ENCODE data around the gene ZNF197. TPM values are rescaled to one million over a fixed set of nuclear protein-coding genes. Genes with fewer than 3 reads are reported as not detected.

The ZNF197 gene
- total RNA-seq, 1 experiment from 2014 or later, result 16.4 TPM

DNA sequence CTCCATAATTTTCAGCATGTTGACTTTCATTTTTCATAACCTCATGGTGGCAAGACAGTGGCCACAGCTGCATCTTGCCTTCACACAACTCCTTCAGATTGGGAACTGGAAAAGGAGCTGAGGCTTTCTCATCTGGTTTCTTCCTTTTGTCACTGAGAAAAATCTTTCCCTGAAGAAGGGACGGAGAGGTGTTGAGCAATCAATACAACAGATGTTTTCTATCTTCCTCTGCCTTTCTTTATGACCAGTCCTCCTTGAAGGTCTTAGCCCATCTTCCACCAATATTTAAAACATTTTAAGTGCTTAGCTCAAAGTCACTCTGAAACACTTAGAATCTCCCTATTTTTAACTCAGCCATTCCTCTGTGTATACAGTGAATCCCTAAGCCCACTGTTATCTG, 28.2 kb upstream of the ZNF197 start:
- TF ChIP-seq, protein P1, sequence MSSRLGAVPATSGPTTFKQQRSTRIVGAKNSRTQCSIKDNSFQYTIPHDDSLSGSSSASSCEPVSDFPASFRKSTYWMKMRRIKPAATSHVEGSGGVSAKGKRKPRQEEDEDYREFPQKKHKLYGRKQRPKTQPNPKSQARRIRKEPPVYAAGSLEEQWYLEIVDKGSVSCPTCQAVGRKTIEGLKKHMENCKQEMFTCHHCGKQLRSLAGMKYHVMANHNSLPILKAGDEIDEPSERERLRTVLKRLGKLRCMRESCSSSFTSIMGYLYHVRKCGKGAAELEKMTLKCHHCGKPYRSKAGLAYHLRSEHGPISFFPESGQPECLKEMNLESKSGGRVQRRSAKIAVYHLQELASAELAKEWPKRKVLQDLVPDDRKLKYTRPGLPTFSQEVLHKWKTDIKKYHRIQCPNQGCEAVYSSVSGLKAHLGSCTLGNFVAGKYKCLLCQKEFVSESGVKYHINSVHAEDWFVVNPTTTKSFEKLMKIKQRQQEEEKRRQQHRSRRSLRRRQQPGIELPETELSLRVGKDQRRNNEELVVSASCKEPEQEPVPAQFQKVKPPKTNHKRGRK (CRISPR knock-in tag; IDR thresholded peaks at IDR 0.05; ENCODE audit: borderline replicate concordance), result no peak
- no peak for TF ChIP-seq PRRX2 (CRISPR knock-in tag; IDR thresholded peaks at IDR 0.05)
- TF ChIP-seq TCF7 (CRISPR knock-in tag; IDR thresholded peaks at IDR 0.05; ENCODE audit: low read depth), result no peak
- TF ChIP-seq, protein P2, sequence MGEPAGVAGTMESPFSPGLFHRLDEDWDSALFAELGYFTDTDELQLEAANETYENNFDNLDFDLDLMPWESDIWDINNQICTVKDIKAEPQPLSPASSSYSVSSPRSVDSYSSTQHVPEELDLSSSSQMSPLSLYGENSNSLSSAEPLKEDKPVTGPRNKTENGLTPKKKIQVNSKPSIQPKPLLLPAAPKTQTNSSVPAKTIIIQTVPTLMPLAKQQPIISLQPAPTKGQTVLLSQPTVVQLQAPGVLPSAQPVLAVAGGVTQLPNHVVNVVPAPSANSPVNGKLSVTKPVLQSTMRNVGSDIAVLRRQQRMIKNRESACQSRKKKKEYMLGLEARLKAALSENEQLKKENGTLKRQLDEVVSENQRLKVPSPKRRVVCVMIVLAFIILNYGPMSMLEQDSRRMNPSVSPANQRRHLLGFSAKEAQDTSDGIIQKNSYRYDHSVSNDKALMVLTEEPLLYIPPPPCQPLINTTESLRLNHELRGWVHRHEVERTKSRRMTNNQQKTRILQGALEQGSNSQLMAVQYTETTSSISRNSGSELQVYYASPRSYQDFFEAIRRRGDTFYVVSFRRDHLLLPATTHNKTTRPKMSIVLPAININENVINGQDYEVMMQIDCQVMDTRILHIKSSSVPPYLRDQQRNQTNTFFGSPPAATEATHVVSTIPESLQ (CRISPR knock-in tag; IDR thresholded peaks at IDR 0.05), result no peak
- TF ChIP-seq JUN (CRISPR knock-in tag; IDR thresholded peaks at IDR 0.05), result no peak
- TF ChIP-seq, protein P3, sequence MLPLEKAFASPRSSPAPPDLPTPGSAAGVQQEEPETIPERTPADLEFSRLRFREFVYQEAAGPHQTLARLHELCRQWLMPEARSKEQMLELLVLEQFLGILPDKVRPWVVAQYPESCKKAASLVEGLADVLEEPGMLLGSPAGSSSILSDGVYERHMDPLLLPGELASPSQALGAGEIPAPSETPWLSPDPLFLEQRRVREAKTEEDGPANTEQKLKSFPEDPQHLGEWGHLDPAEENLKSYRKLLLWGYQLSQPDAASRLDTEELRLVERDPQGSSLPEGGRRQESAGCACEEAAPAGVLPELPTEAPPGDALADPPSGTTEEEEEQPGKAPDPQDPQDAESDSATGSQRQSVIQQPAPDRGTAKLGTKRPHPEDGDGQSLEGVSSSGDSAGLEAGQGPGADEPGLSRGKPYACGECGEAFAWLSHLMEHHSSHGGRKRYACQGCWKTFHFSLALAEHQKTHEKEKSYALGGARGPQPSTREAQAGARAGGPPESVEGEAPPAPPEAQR (CRISPR knock-in tag; IDR thresholded peaks at IDR 0.05), result no peak
- no peak for TF ChIP-seq ZNF121 (CRISPR knock-in tag; IDR thresholded peaks at IDR 0.05)
- TF ChIP-seq, protein P4, sequence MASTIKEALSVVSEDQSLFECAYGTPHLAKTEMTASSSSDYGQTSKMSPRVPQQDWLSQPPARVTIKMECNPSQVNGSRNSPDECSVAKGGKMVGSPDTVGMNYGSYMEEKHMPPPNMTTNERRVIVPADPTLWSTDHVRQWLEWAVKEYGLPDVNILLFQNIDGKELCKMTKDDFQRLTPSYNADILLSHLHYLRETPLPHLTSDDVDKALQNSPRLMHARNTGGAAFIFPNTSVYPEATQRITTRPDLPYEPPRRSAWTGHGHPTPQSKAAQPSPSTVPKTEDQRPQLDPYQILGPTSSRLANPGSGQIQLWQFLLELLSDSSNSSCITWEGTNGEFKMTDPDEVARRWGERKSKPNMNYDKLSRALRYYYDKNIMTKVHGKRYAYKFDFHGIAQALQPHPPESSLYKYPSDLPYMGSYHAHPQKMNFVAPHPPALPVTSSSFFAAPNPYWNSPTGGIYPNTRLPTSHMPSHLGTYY (CRISPR knock-in tag; IDR thresholded peaks at IDR 0.05), result no peak
- no peak overlapping the region for H3K4me3 Mint-ChIP-seq
- no peaks in the 10 kb centered on the region for H3K4me1 Mint-ChIP-seq
- H3K27me3 Mint-ChIP-seq (ENCODE audit: low read depth), result no peaks in the 10 kb centered on the region
- ChIA-PET POLR2A (no interaction called here), CTCF (no interaction called here)
- H3K27ac Mint-ChIP-seq, result no peak overlapping the region
- no peak for ATAC-seq
- H3K9me3 Mint-ChIP-seq, result peaks cover 48% of the 10 kb centered on the region
- DNase-seq (ENCODE audit: low spot score), result no peak
- H3K36me3 Mint-ChIP-seq, result peaks cover 72% of the 10 kb centered on the region

DNA sequence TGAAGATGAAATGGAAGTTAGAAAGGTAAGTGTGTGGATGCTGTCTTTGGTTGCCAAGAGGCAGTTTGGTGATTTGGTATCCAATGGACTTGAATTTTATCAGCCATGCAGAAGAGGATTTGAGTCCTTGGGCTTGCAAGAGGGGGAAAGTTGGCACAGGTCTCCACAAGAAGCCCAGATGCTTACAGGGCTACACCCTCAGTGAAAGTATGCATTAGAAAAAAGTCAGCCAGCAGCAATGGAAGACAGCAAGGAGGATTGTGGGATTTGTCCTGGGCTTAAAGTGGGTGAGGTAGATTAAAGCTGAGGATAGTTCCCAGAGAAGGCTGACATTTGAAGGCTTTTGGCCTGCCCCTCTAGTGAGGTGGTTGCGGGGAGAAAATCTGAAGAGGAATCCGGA, 23.1 kb upstream of the ZNF197 start:
- no peak overlapping the region for H3K27ac Mint-ChIP-seq
- ATAC-seq, result no peak
- no peak for TF ChIP-seq ZNF423 (CRISPR knock-in tag; IDR thresholded peaks at IDR 0.05)
- no peak for TF ChIP-seq EMX1 (CRISPR knock-in tag; IDR thresholded peaks at IDR 0.05)
- TF ChIP-seq NR2C2 (CRISPR knock-in tag; IDR thresholded peaks at IDR 0.05), result no peak
- no peak for TF ChIP-seq IRF2 (CRISPR knock-in tag; IDR thresholded peaks at IDR 0.05; ENCODE audit: borderline replicate concordance, low read depth)
- no peak for TF ChIP-seq NFE2L1 (CRISPR knock-in tag; IDR thresholded peaks at IDR 0.05)
- no peak for TF ChIP-seq TCF7 (CRISPR knock-in tag; IDR thresholded peaks at IDR 0.05; ENCODE audit: low read depth)
- TF ChIP-seq, protein P5, sequence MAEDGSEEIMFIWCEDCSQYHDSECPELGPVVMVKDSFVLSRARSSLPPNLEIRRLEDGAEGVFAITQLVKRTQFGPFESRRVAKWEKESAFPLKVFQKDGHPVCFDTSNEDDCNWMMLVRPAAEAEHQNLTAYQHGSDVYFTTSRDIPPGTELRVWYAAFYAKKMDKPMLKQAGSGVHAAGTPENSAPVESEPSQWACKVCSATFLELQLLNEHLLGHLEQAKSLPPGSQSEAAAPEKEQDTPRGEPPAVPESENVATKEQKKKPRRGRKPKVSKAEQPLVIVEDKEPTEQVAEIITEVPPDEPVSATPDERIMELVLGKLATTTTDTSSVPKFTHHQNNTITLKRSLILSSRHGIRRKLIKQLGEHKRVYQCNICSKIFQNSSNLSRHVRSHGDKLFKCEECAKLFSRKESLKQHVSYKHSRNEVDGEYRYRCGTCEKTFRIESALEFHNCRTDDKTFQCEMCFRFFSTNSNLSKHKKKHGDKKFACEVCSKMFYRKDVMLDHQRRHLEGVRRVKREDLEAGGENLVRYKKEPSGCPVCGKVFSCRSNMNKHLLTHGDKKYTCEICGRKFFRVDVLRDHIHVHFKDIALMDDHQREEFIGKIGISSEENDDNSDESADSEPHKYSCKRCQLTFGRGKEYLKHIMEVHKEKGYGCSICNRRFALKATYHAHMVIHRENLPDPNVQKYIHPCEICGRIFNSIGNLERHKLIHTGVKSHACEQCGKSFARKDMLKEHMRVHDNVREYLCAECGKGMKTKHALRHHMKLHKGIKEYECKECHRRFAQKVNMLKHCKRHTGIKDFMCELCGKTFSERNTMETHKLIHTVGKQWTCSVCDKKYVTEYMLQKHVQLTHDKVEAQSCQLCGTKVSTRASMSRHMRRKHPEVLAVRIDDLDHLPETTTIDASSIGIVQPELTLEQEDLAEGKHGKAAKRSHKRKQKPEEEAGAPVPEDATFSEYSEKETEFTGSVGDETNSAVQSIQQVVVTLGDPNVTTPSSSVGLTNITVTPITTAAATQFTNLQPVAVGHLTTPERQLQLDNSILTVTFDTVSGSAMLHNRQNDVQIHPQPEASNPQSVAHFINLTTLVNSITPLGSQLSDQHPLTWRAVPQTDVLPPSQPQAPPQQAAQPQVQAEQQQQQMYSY (CRISPR knock-in tag; IDR thresholded peaks at IDR 0.05), result no peak
- TF ChIP-seq, protein P1 (CRISPR knock-in tag; IDR thresholded peaks at IDR 0.05; ENCODE audit: borderline replicate concordance), result no peak
- TF ChIP-seq HMGA2 (CRISPR knock-in tag; IDR thresholded peaks at IDR 0.05), result no peak
- TF ChIP-seq, protein P6, sequence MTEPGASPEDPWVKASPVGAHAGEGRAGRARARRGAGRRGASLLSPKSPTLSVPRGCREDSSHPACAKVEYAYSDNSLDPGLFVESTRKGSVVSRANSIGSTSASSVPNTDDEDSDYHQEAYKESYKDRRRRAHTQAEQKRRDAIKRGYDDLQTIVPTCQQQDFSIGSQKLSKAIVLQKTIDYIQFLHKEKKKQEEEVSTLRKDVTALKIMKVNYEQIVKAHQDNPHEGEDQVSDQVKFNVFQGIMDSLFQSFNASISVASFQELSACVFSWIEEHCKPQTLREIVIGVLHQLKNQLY (CRISPR knock-in tag; IDR thresholded peaks at IDR 0.05), result no peak
- no peak for TF ChIP-seq ESRRA (CRISPR knock-in tag; IDR thresholded peaks at IDR 0.05; ENCODE audit: borderline replicate concordance)
- H3K36me3 Mint-ChIP-seq, result peaks cover 39% of the 10 kb centered on the region
- H3K4me3 Mint-ChIP-seq, result no peak overlapping the region
- POLR2A ChIA-PET, result no interaction called here
- H3K4me1 Mint-ChIP-seq, result no peaks in the 10 kb centered on the region
- CTCF ChIA-PET, result no interaction called here
- no peaks in the 10 kb centered on the region for H3K27me3 Mint-ChIP-seq (ENCODE audit: low read depth)
- DNase-seq (ENCODE audit: low spot score), result no peak
- peaks cover 46% of the 10 kb centered on the region for H3K9me3 Mint-ChIP-seq

Measured in WTC11 (cell line).